Adrenal gland (tissue), 12 donors: ENCODE data around the gene TPX2. TPM values are rescaled to one million over a fixed set of nuclear protein-coding genes. Genes with fewer than 3 reads are reported as not detected.
A peak's percentile ranks its signal among the peaks of the same experiment; 100 is the strongest.

Experiments used
- DNase-seq, 7 donors: peaks; one replicate each; pipeline ENCODE4 v3.0.0-alpha.2; 2019 to 2020
- H3K27ac ChIP-seq, 5 donors: fragments of 200-600 bp; sonication (generic) in 4 of 5; 1 replicate in 3 of 5; 2 replicates in 2 of 5; pipeline versions ENCODE4 v1.5.1 to v1.8.0; 2016 to 2020; ENCODE audit warnings: mild to moderate bottlenecking in 1 of 5
- H3K27me3 ChIP-seq: fragments of 200-600 bp; 2 replicates; pipeline ENCODE4 v1.8.0; 2021
- H3K36me3 ChIP-seq, 2 donors: fragments of 200-600 bp; replicated peaks in 1 of 2; 1 replicate in 1 of 2; 2 replicates in 1 of 2; pipeline versions ENCODE4 v1.5.1 to v1.8.0; 2018 to 2022
- H3K4me1 ChIP-seq, 2 donors: fragments of 200-600 bp; replicated peaks in 1 of 2; 1 replicate in 1 of 2; 2 replicates in 1 of 2; pipeline versions ENCODE4 v1.5.1 to v1.8.0; 2018 to 2021
- H3K4me3 ChIP-seq, 4 donors: fragments of 200-600 bp; sonication (generic) in 3 of 4; one replicate each; pipeline ENCODE4 v1.5.1; 2016 to 2018
- H3K9me3 ChIP-seq, 3 donors: fragments of 200-600 bp; sonication (generic) in 1 of 3; replicated peaks in 1 of 3; 1 replicate in 2 of 3; 2 replicates in 1 of 3; pipeline versions ENCODE4 v1.5.1 to v1.8.0; 2016 to 2021
- POLR2A ChIP-seq, 2 donors: fragments of 450-650 bp; IDR thresholded peaks; one replicate each; pipeline ENCODE4 v1.6.1; 2017; ENCODE audit warnings: antibody characterized with exemption in 2 of 2, mild to moderate bottlenecking in 2 of 2, moderate library complexity in 1 of 2
- WGBS, 4 donors: extraction: QIAGEN DNeasy Blood & Tissue Kit in 2 of 4; methylation state at CpG; one replicate each; pipeline versions ENCODE4 v1.1.5 to v1.1.7; 2013 to 2017; 5-methylcytosine and 5-hydroxymethylcytosine counted together
- intact Hi-C, 2 donors: fragments of 100-400 bp; cut with DNase I; formaldehyde crosslinking; loops; one replicate each; pipeline versions ENCODE4 v1.14.1 to v1.15.0; 2022 to 2023
- polyA plus RNA-seq, 3 donors: library from polyadenylated mRNA; stranded (reverse); fragments of 200-250 nt in 2 of 3; fragments of 350-450 nt in 1 of 3; fragmentation: Illumina TruSeq in 1 of 3; extraction: RNeasy Lipid Tissue Mini Kit (QIAGEN cat#74804) in 1 of 3; gene quantifications; one replicate each; pipeline ENCODE4 v1.2.3, GENCODE V29; 2013 to 2014
- total RNA-seq, 9 donors: library from RNA; depleted of rRNA in 4 of 9; stranded (reverse); fragments of >200 nt in 4 of 9; fragments of 120-200 nt in 1 of 9; fragmentation: NEBNext Ultra II Directional in 1 of 9; extraction: Animal tissue kit (Norgen Biotek cat#: 25700) in 1 of 9; gene quantifications; one replicate each; pipeline versions ENCODE4 v1.1.0 to v1.2.4, GENCODE V29; 2013 to 2023
- TF ChIP-seq, protein P1 (sequence below), 6 experiments: fragments of 450-650 bp in 4 of 6; fragments of 200-600 bp in 2 of 6; sonication (generic) in 1 of 6; IDR thresholded peaks; 1 replicate in 5 of 6; 2 replicates in 1 of 6; pipeline versions ENCODE4 v1.5.1 to v1.8.0; 2016 to 2021; ENCODE audit warnings: antibody characterized with exemption in 6 of 6, mild to moderate bottlenecking in 2 of 6, moderate library complexity in 1 of 6
- donor health status: healthy with polysubstance abuse.
- donor health status: Bipolar disorder and iron deficiency.
- donor health status: DM: yes; HTN: yes; CAD: no.
- donor health status: DM: no; HTN: no; CAD: no.
- donor health status: DM: no; HTN: no; CAD: no.
- donor health status: DM: yes; HTN: yes; CAD: no.

The TPX2 gene
- total and polyA plus RNA-seq, 12 donors, result 0.40 to 22.6 (median 2.5) TPM

DNA sequence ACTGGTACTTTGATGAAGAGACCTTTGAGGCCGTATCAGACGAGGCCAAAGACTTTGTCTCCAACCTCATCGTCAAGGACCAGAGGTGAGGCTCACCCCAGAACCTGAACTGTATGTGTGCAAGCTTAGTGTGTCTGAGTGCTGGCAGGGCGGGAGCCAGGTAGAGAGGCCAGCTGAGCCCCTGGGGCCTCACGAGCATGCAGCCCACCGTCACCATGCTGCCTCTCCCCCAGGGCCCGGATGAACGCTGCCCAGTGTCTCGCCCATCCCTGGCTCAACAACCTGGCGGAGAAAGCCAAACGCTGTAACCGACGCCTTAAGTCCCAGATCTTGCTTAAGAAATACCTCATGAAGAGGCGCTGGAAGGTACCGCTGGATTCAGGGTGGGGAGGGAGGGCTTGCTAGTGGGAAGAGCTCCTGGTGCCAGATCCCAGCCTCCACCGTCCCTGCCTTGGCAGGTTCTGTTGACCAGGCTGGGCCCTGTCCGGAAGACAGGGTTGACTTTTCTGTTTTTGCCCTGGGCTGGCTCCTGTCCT is 92.7 kb downstream of the TPX2 start:
- TF ChIP-seq POLR2A (IDR thresholded peaks at IDR 0.05), result no peak
- TF ChIP-seq, protein P1, sequence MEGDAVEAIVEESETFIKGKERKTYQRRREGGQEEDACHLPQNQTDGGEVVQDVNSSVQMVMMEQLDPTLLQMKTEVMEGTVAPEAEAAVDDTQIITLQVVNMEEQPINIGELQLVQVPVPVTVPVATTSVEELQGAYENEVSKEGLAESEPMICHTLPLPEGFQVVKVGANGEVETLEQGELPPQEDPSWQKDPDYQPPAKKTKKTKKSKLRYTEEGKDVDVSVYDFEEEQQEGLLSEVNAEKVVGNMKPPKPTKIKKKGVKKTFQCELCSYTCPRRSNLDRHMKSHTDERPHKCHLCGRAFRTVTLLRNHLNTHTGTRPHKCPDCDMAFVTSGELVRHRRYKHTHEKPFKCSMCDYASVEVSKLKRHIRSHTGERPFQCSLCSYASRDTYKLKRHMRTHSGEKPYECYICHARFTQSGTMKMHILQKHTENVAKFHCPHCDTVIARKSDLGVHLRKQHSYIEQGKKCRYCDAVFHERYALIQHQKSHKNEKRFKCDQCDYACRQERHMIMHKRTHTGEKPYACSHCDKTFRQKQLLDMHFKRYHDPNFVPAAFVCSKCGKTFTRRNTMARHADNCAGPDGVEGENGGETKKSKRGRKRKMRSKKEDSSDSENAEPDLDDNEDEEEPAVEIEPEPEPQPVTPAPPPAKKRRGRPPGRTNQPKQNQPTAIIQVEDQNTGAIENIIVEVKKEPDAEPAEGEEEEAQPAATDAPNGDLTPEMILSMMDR (IDR thresholded peaks at IDR 0.05), result no peak
- Histone ChIP-seq H3K27ac (no peak overlapping the region), H3K36me3 (no peaks in the 10 kb centered on the region), H3K4me1 (peaks cover 8 to 12% of the 10 kb centered on the region in 2 donors), H3K4me3 (no peak overlapping the region), H3K9me3 (no peaks in the 10 kb centered on the region), H3K27me3 (no peaks in the 10 kb centered on the region)
- intact Hi-C loops, result no loop called here
- 70 to 89% (median 75%) methylated on average over 7 to 17 of the region's 17 CpGs for WGBS, 4 donors
- DNase-seq, result no peak

DNA sequence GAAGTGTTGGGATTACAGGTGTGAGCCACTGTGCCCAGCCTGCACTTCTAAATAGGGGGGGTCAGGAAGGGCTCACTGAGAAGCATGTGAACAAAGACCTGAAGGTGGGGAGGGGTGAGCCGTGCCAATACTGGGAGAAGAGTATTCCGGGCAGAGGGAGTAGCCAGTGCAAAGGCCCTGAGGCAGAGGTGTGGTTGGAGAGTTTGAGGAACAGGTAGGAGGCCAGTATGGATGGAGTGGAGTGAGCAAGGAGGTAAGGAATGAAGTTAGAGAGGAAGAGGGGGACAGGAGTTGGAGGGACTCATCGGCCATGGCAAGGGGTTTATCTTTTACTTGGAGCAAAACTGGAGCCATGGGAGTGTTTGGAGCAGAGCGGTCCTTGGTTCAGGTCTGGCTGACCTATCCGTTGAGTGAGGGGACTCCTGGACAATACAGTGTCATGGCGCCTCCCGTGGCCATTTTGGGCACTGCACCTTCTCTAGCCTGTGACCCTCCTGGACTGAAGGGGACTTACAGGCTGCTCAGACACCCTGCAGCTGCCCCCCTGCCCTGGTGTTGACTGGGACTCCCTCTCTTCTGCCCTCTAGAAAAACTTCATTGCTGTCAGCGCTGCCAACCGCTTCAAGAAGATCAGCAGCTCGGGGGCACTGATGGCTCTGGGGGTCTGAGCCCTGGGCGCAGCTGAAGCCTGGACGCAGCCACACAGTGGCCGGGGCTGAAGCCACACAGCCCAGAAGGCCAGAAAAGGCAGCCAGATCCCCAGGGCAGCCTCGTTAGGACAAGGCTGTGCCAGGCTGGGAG is 94.2 kb downstream of the TPX2 start:
- H3K4me3 ChIP-seq, result no peak overlapping the region
- peak in 6 of 7 donors; percentile 49 to 80 (median 70) for DNase-seq

DNA sequence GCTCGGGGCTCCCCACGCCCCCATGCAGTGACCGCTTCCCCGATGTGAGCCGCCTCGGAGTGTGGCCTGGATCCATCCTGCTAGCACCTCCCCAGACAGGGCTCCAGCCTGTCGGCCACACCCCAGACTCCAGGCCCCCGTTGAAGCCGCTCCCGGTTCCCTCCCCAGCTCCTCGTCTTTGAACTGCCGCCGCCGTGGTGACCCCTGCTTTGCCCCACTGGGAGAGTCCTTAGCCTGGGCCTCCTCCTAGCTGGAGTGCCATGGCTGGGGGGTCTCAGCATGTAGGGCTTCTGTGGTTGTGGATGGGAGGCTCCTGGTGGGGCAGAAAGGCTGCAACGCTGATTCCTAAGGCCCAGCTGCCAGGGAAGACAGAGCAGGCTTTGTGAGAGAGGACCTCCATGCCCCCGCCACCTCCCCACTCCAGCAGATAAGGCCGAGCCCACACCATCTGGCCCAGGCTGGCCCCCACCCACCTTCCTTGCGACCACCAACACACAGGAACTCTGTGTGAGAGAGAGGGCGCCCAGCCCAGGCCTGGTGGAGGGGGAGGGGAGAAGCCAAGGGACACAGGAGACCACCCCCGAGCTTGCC is 94.9 kb downstream of the TPX2 start:
- WGBS, 4 donors, result 69 to 80% (median 76%) methylated on average over 1 to 20 of the region's 20 CpGs
- Histone ChIP-seq H3K27ac (peak overlapping the region in 1 of 5 donors; percentile 58), H3K9me3 (no peaks in the 10 kb centered on the region), H3K4me1 (peaks cover 8 to 23% of the 10 kb centered on the region in 2 donors), H3K36me3 (no peaks in the 10 kb centered on the region), H3K4me3 (no peak overlapping the region), H3K27me3 (no peaks in the 10 kb centered on the region)
- no peak for TF ChIP-seq POLR2A (IDR thresholded peaks at IDR 0.05)
- TF ChIP-seq, protein P1 (IDR thresholded peaks at IDR 0.05), result no peak
- intact Hi-C loops, result no loop called here
- DNase-seq, result no peak

More for the DNA sequence above, 94.2 kb downstream of the TPX2 start:
- peaks cover 8 to 23% of the 10 kb centered on the region in 2 donors for H3K4me1 ChIP-seq
- H3K27me3 ChIP-seq, result no peaks in the 10 kb centered on the region
- TF ChIP-seq, protein P1 (IDR thresholded peaks at IDR 0.05), result peak; percentile 51 to 73 (median 60)
- TF ChIP-seq POLR2A (IDR thresholded peaks at IDR 0.05), result no peak
- 29 to 59% (median 49%) methylated on average over 7 to 14 of the region's 14 CpGs for WGBS, 4 donors
- intact Hi-C loops, result no loop called here
- no peaks in the 10 kb centered on the region for H3K9me3 ChIP-seq
- H3K27ac ChIP-seq, result peak overlapping the region in 1 of 5 donors; percentile 58
- H3K36me3 ChIP-seq, result no peaks in the 10 kb centered on the region

DNA sequence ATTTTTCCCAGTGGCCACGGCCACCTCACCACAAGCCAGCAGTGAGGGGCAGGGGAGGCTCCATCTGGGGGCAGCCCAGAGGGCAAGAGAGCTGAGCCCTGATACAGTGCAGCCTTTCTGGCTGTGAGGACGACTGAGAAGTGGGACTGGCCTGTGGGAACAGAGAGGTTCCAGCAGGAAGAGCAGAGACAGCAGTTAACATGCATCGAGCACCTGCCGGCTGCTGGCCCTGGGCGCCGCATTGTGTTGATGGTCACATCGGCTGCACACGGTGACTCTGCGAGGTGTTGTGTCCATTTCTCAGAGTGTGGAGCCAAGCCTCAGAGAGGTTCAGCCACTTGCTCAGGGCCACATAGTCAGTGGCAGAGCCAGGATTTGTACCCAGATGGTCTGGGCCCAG is 96.5 kb downstream of the TPX2 start:
- peak overlapping the region in 1 of 5 donors; percentile 27 for H3K27ac ChIP-seq

More for the DNA sequence above, 96.5 kb downstream of the TPX2 start:
- H3K4me3 ChIP-seq, result no peak overlapping the region
- no peaks in the 10 kb centered on the region for H3K9me3 ChIP-seq
- H3K36me3 ChIP-seq, result no peaks in the 10 kb centered on the region
- DNase-seq, result no peak
- no peak for TF ChIP-seq POLR2A (IDR thresholded peaks at IDR 0.05)
- TF ChIP-seq, protein P1 (IDR thresholded peaks at IDR 0.05), result no peak
- H3K4me1 ChIP-seq, result peaks cover 8 to 23% of the 10 kb centered on the region in 2 donors
- 76 to 93% (median 85%) methylated on average over 6 to 9 of the region's 9 CpGs for WGBS, 4 donors
- intact Hi-C loops, result no loop called here
- H3K27me3 ChIP-seq, result no peaks in the 10 kb centered on the region
